NCI-H1694 treated with DMSO at 0.1 percent for 48 hours (cell line): ENCODE measurements around the gene LMOD1.

Source experiments
- DNase-seq: peaks from one replicate; lab custom pipeline; 2025; lab: John Stamatoyannopoulos, UW

The LMOD1 gene

GRCh38 chr1:201892211-201892610 is 54.1 kb downstream of the LMOD1 start:
- no peak for DNase-seq

DNA sequence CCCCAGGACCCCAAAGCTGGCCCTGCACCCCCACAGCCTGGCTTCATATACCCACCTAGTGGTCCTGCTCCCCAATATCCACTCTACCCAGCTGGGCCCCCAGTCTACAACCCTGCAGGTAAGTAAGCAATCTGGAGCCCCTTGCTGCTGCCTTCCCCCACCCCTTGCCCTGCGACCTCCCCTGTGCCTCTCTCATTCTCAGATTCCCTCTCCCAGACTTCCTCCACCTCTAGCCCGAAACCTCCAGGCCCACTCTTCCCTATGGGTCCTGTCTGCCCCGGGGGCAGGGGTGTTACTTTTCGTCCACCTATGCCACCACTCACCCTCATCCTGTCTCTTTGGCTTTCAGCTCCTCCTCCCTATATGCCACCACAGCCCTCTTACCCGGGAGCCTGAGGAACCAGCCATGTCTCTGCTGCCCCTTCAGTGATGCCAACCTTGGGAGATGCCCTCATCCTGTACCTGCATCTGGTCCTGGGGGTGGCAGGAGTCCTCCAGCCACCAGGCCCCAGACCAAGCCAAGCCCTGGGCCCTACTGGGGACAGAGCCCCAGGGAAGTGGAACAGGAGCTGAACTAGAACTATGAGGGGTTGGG is 54.8 kb downstream of the LMOD1 start:
- DNase-seq, result no peak

- no peak for DNase-seq
Observed at GRCh38 chr1:201890806-201891450, 55.4 kb downstream of the LMOD1 start.

DNA sequence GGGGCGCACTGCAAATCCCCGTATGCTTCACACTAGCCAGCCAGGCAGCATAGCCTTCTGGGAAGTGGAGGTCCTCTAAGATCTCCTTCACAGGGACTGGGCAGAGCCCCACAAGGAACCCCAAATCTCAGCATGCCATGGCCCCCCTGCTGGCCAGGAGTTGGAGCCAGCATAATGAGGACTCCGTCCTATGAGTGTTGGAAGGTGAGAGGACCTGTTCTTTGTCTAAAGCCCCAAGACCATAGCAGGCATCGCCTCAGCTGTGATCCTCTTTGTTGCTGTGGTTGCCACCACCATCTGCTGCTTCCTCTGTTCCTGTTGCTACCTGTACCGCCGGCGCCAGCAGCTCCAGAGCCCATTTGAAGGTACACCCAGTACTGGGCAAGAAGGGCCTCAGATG is 56.1 kb downstream of the LMOD1 start:
- no peak for DNase-seq

GRCh38 chr1:201889090-201889968 is 57.0 kb downstream of the LMOD1 start:
- no peak for DNase-seq

GRCh38 chr1:201888282-201889089 is 57.9 kb downstream of the LMOD1 start, which contains the start of gene SHISA4:
Gene SHISA4, plus strand, starts transcription at chr1:201888898. Its CDS starts 97 bp downstream, at chr1:201888995.
- DNase-seq, result no peak

DNA sequence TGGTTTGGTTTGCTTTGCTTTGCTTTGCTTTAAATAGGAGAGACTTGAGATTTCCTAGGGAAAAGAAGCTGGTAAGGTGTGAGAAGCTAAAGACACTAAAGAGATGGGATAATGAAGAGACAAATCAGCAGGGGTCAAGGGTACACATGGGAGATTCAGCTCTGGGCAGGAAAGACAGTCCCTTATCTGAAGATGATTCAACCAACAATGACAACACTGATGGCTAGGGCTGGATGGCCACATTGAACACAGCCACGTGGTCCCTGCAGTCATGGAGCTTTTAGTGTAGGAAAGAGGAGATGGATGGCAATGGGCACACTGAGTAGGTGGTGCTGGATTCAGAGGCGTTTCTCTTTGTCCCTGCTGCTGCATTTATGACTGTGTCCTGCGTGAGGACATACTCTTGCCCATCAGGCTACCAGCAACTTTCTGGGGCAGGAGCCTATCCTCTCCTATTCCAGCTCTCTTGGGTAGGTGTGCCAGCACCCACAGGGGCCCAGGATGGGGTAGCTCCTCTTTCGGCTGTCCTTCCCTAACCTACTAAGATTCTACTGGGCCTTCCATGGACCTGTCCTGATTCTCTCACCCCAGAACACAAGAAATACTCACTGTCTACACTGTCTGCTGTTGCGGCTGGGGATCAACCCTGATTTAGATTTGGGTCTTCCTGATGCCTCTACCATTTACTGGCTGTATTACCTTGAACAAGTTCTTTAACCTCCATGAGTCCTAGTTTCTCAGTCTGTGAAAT is 59.1 kb downstream of the LMOD1 start:
- DNase-seq, result no peak

- DNase-seq, result no peak
Observed at GRCh38 chr1:201886103-201886885, 60.1 kb downstream of the LMOD1 start.

- no peak for DNase-seq
Observed at GRCh38 chr1:201885531-201886075, 60.7 kb downstream of the LMOD1 start.

DNA sequence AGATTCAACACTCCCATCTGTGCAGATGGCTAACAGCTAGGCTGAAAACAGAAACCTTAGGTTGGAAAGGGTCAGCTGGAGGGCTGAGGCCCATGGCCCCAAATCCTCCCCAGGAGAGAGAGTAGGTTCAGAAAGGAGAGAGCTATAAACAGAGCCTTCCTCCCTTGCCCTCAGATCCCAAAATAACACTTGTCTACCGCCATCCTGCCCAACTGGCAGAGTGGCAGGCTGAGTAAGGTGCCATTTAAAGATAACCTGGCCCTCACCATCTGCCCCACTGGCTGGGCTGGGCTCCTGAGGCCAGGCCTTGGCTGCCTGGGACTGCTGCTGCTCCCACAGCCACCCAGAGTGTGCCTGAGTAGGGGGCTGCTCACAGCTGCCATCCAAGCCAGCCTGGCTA is 61.9 kb downstream of the LMOD1 start:
- DNase-seq, result no peak

- no peak for DNase-seq
Observed at GRCh38 chr1:201883786-201884185, 62.6 kb downstream of the LMOD1 start.

- no peak for DNase-seq
Observed at GRCh38 chr1:201883266-201883665, 63.1 kb downstream of the LMOD1 start.

DNA sequence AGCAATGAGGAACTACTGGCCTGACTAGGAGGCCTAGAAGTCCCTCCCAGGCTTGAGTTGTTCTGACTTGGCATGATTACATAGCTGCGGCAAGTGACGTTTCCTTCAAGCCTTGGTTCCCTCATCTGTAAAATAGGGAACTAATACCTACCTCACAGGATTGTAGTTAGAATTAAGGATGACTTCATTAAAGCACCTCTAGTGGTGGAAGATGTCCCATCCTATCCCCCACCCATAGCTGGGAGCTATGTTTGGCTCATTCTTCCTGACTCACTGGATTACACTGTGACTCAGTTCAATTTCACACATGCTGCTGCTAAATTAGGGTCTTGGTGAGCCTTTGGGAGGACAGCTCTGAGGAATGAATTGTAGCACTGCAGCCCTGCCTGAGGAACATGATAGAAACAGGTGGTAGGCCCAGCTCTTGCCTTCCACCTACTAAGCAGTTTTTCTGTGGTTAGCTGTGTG is 63.6 kb downstream of the LMOD1 start:
- no peak for DNase-seq

- no peak for DNase-seq
Observed at GRCh38 chr1:201881617-201882016, 64.7 kb downstream of the LMOD1 start.

DNA sequence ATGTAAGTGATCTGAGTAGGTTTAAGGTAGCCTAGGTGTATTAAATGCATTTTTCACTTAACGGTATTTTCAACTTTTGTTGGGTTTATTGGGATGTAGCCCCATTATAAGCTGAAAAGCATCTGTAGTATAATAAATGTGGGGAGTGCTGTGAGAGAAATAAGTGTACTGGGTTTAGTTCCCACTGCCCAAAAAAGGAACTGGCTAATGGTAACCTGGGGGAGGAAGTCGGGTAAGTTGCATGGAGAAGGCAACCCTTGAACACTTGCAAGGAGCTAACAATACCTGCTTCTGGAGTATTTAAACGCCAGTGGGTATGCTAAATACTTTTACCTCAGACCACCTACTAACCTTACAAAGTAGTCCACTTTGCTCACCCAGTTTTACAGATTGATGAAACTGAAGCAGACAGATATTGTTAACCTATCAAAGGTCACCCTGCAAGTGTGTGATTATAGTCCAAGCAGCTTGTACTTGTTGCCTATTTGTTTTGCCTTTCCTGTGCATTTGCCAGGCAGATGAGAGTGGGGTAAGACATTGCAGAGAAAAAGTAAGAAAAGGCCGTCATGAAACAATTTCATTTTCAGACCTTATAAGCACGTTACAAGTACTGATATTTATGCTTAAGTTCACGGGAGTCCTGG is 65.3 kb downstream of the LMOD1 start:
- no peak for DNase-seq

DNA sequence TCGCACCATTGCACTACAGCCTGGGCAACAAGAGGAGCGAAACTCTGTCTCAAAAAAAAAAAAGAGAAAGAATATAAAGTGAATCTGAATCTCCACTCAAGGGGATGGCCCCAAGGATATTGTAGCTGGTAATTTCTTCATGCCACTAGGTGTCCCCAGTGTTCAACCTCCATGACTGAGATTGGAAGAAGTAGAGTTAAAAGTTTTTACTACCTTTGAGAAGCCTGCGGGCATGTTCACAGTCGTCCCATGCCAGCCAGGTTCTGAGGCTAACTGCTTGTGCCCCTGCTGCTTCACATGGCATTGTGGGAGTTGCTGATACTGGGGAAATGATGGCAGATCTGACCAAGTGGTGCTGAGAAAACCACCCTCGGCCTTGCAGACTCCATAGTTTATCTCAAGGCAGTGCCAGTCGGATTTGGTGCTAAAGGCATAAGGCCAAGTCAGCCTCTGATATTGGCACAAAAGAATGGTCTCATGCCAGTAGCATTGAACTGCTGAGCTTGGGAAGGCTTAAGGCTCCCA is 68.4 kb downstream of the LMOD1 start:
- peak; percentile 30 for DNase-seq

- DNase-seq, result peak; percentile 76
Observed at GRCh38 chr1:201876148-201876818, 70.1 kb downstream of the LMOD1 start.

GRCh38 chr1:201874672-201875071 is 71.7 kb downstream of the LMOD1 start:
- no peak for DNase-seq

DNA sequence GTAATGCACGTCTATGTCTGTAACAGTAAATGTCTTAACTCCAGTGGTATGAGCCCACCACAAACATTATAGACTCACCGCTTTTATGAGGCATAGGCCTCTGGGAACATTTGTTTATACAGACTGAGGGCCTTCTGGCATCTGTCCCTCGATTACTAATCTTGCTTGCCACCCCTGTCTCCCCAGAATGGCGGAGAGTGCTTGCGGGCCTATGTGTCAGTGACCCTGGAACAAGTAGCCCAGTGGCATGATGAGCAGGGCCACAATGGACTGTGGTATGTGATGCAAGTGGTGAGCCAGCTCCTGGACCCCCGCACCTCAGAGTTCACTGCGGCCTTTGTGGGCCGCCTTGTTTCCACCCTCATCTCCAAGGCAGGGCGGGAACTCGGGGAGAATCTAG is 76.0 kb downstream of the LMOD1 start:
- DNase-seq, result no peak
